Large intestine (tissue), 3 donors: ENCODE results near the gene IQUB. TPM values are rescaled to one million over a fixed set of nuclear protein-coding genes. Genes with fewer than 3 reads are reported as not detected.
"Not testable (repeated sequence)": the region's sequence is repeated elsewhere in the genome, so short reads cannot be mapped to it uniquely, and the experiment has no call there.

Experiments used
- DNase-seq, 2 donors: peaks; one replicate each; pipeline versions ENCODE4 v3.0.0 to v3.0.0-alpha.2; 2013
- H3K27ac ChIP-seq: one replicate; pipeline ENCODE4 v1.5.1; 2013; ENCODE audit warnings: low read length
- H3K27me3 ChIP-seq: 2 replicates; pipeline ENCODE4 v1.6.1; 2013; ENCODE audit warnings: low read length; ENCODE audit not compliant: control insufficient read depth, insufficient read depth
- H3K36me3 ChIP-seq: 2 replicates; pipeline ENCODE4 v1.6.1; 2013; ENCODE audit warnings: low read length; ENCODE audit not compliant: control insufficient read depth, insufficient read depth
- H3K4me1 ChIP-seq: one replicate; pipeline ENCODE4 v1.6.1; 2013; ENCODE audit warnings: low read length; ENCODE audit not compliant: control insufficient read depth, insufficient read depth
- H3K4me3 ChIP-seq: one replicate; pipeline ENCODE4 v1.5.1; 2013; ENCODE audit warnings: low read length
- H3K9me3 ChIP-seq: one replicate; pipeline ENCODE4 v1.6.1; 2013; ENCODE audit warnings: mild to moderate bottlenecking, low read depth, low read length, moderate library complexity; ENCODE audit not compliant: control insufficient read depth
- WGBS: methylation state at CpG from one replicate; pipeline ENCODE4 v1.1.5; 2013; ENCODE audit warnings: low lambda C conversion rate; ENCODE audit not compliant: insufficient coverage; 5-methylcytosine and 5-hydroxymethylcytosine counted together
- polyA plus RNA-seq: library from polyadenylated mRNA; unstranded; fragments of 120-200 nt; gene quantifications from one replicate; pipeline ENCODE4 v1.2.1, GENCODE V29; 2013

Gene IQUB
- polyA plus RNA-seq, 1 donor, result 0.58 TPM

- Histone ChIP-seq H3K27me3 (peaks cover 4% of the 10 kb centered on the region), H3K4me3 (no peak overlapping the region), H3K27ac (no peak overlapping the region), H3K9me3 (no peaks in the 10 kb centered on the region), H3K4me1 (no peaks in the 10 kb centered on the region), H3K36me3 (no peaks in the 10 kb centered on the region)
- 17% methylated on average over 3 of the region's 3 CpGs for WGBS
- DNase-seq, result peak; percentile 9 to 26
Observed at GRCh38 chr7:123494193-123494796, 40.1 kb downstream of the IQUB start.

GRCh38 chr7:123492485-123492884, 41.9 kb downstream of the IQUB start:
- Histone ChIP-seq H3K9me3 (no peaks in the 10 kb centered on the region), H3K27ac (no peak overlapping the region), H3K27me3 (peaks cover 4% of the 10 kb centered on the region), H3K4me1 (no peaks in the 10 kb centered on the region), H3K36me3 (no peaks in the 10 kb centered on the region), H3K4me3 (no peak overlapping the region)
- no CpG with 5 or more reads among the region's 3 CpGs for WGBS
- no peak for DNase-seq

GRCh38 chr7:123485721-123486120, 48.7 kb downstream of the IQUB start:
- 82% methylated on average over 2 of the region's 2 CpGs for WGBS
- Histone ChIP-seq H3K27me3 (no peaks in the 10 kb centered on the region), H3K9me3 (no peaks in the 10 kb centered on the region), H3K4me3 (no peak overlapping the region), H3K36me3 (no peaks in the 10 kb centered on the region), H3K27ac (no peak overlapping the region), H3K4me1 (no peaks in the 10 kb centered on the region)
- DNase-seq, result no peak

GRCh38 chr7:123485187-123485586, 49.2 kb downstream of the IQUB start:
- DNase-seq, result no peak
- Histone ChIP-seq H3K27me3 (no peaks in the 10 kb centered on the region), H3K9me3 (no peaks in the 10 kb centered on the region), H3K27ac (no peak overlapping the region), H3K36me3 (no peaks in the 10 kb centered on the region), H3K4me3 (no peak overlapping the region), H3K4me1 (no peaks in the 10 kb centered on the region)
- WGBS, result 86% methylated on average over 1 of the region's 1 CpG

GRCh38 chr7:123484199-123484598, 50.2 kb downstream of the IQUB start:
- Histone ChIP-seq H3K9me3 (no peaks in the 10 kb centered on the region), H3K36me3 (no peaks in the 10 kb centered on the region), H3K4me3 (no peak overlapping the region), H3K27ac (no peak overlapping the region), H3K27me3 (no peaks in the 10 kb centered on the region), H3K4me1 (no peaks in the 10 kb centered on the region)
- 88% methylated on average over 2 of the region's 2 CpGs for whole genome bisulfite sequencing
- no peak for DNase-seq

GRCh38 chr7:123480107-123480506, 54.3 kb downstream of the IQUB start:
- Histone ChIP-seq H3K4me3 (no peak overlapping the region), H3K9me3 (no peaks in the 10 kb centered on the region), H3K4me1 (no peaks in the 10 kb centered on the region), H3K27me3 (no peaks in the 10 kb centered on the region), H3K36me3 (no peaks in the 10 kb centered on the region), H3K27ac (no peak overlapping the region)
- no CpG with 5 or more reads among the region's 3 CpGs for WGBS
- no peak for DNase-seq

- WGBS, result no CpG with 5 or more reads among the region's 1 CpG
Observed at GRCh38 chr7:123478056-123478455, 56.3 kb downstream of the IQUB start.

GRCh38 chr7:123472750-123473445, 61.5 kb downstream of the IQUB start:
- H3K36me3 ChIP-seq, result no peaks in the 10 kb centered on the region

More at GRCh38 chr7:123478056-123478455, 56.3 kb downstream of the IQUB start:
- not testable (repeated sequence) for H3K27ac ChIP-seq, H3K9me3 ChIP-seq, H3K4me3 ChIP-seq, H3K36me3 ChIP-seq, H3K27me3 ChIP-seq, DNase-seq, H3K4me1 ChIP-seq

GRCh38 chr7:123472327-123472726, 62.1 kb downstream of the IQUB start:
- WGBS, result 100% methylated on average over 1 of the region's 2 CpGs
- H3K27ac ChIP-seq, result no peak overlapping the region
- no peaks in the 10 kb centered on the region for H3K36me3 ChIP-seq
- no peaks in the 10 kb centered on the region for H3K4me1 ChIP-seq
- H3K4me3 ChIP-seq, result no peak overlapping the region
- no peaks in the 10 kb centered on the region for H3K27me3 ChIP-seq
- H3K9me3 ChIP-seq, result no peaks in the 10 kb centered on the region
- DNase-seq, result no peak

More at GRCh38 chr7:123472750-123473445, 61.5 kb downstream of the IQUB start:
- Histone ChIP-seq H3K9me3 (no peaks in the 10 kb centered on the region), H3K4me1 (no peaks in the 10 kb centered on the region), H3K4me3 (no peak overlapping the region), H3K27ac (no peak overlapping the region), H3K27me3 (no peaks in the 10 kb centered on the region)
- no peak for DNase-seq
- WGBS, result no CpG with 5 or more reads among the region's 2 CpGs

- whole genome bisulfite sequencing, result 88% methylated on average over 1 of the region's 5 CpGs
Observed at GRCh38 chr7:123468303-123468702, 66.1 kb downstream of the IQUB start.

GRCh38 chr7:123463890-123464289, 70.5 kb downstream of the IQUB start:
- DNase-seq, result no peak
- Histone ChIP-seq H3K9me3 (no peaks in the 10 kb centered on the region), H3K4me1 (no peaks in the 10 kb centered on the region), H3K4me3 (no peak overlapping the region), H3K36me3 (no peaks in the 10 kb centered on the region), H3K27me3 (no peaks in the 10 kb centered on the region), H3K27ac (no peak overlapping the region)
- WGBS, result no CpG with 5 or more reads among the region's 2 CpGs

More at GRCh38 chr7:123468303-123468702, 66.1 kb downstream of the IQUB start:
- H3K36me3 ChIP-seq, result no peaks in the 10 kb centered on the region
- H3K4me1 ChIP-seq, result no peaks in the 10 kb centered on the region
- no peak for DNase-seq
- no peak overlapping the region for H3K27ac ChIP-seq
- no peaks in the 10 kb centered on the region for H3K27me3 ChIP-seq
- H3K9me3 ChIP-seq, result no peaks in the 10 kb centered on the region
- H3K4me3 ChIP-seq, result no peak overlapping the region
